ENCODE data around the gene TUBA8.

- TF ChIP-seq CTCF (IDR thresholded peaks at IDR 0.05; ENCODE audit: insufficient read depth, low read length, poor library complexity, severe bottlenecking), result no peak
- TF ChIP-seq EZH2phosphoT487 (conservative IDR thresholded peaks at IDR 0.05; ENCODE audit: low read length), result no peak
These were observed 26.1 kb downstream of the TUBA8 start for GRCh38 chr22:18136563-18137320.
